Embryonic facial prominence (tissue), 1 donor: Measurements from ENCODE around the gene TIMM10.

ENCODE experiments used
- DNase-seq: peaks from one replicate; pipeline ENCODE4 v3.0.0-alpha.2; 2016; ENCODE audit errors: extremely low spot score

Gene TIMM10

GRCh38 chr11:57530596-57531507 is at the start of gene TIMM10:
TSS of gene TIMM10 (minus strand) at chr11:57530754. CDS start at chr11:57530189, 565 bp downstream.
- DNase-seq, result peak; percentile 95

GRCh38 chr11:57574061-57574460 is 43.5 kb upstream of the TIMM10 start:
- DNase-seq, result no peak

- DNase-seq, result no peak
Observed at GRCh38 chr11:57571606-57572005, 41.1 kb upstream of the TIMM10 start.

- DNase-seq, result no peak
Observed at GRCh38 chr11:57568330-57568766, 37.8 kb upstream of the TIMM10 start.

GRCh38 chr11:57567515-57568329 is 37.2 kb upstream of the TIMM10 start, which contains the start of gene UBE2L6:
TSS of gene UBE2L6 (minus strand) at chr11:57567672. CDS start at chr11:57567611, 61 bp downstream.
- no peak for DNase-seq

- no peak for DNase-seq
Observed at GRCh38 chr11:57566905-57567514, 36.5 kb upstream of the TIMM10 start.

GRCh38 chr11:57566005-57566904 is 35.7 kb upstream of the TIMM10 start:
- DNase-seq, result no peak

GRCh38 chr11:57562596-57562995 is 32.0 kb upstream of the TIMM10 start:
- no peak for DNase-seq

- no peak for DNase-seq
Observed at GRCh38 chr11:57560146-57560545, 29.6 kb upstream of the TIMM10 start.

GRCh38 chr11:57556041-57556440 is 25.5 kb upstream of the TIMM10 start:
- no peak for DNase-seq

- DNase-seq, result no peak
Observed at GRCh38 chr11:57555393-57555792, 24.8 kb upstream of the TIMM10 start.

GRCh38 chr11:57552479-57552878 is 21.9 kb upstream of the TIMM10 start:
- DNase-seq, result no peak

GRCh38 chr11:57551941-57552340 is 21.4 kb upstream of the TIMM10 start:
- no peak for DNase-seq

- no peak for DNase-seq
Observed at GRCh38 chr11:57549983-57550382, 19.4 kb upstream of the TIMM10 start.

GRCh38 chr11:57547854-57548377 is 17.4 kb upstream of the TIMM10 start:
- DNase-seq, result no peak

GRCh38 chr11:57546869-57547475 is 16.4 kb upstream of the TIMM10 start:
- no peak for DNase-seq

GRCh38 chr11:57546451-57546850 is 15.9 kb upstream of the TIMM10 start:
- no peak for DNase-seq

GRCh38 chr11:57545883-57546282 is 15.3 kb upstream of the TIMM10 start:
- no peak for DNase-seq

- no peak for DNase-seq
Observed at GRCh38 chr11:57544566-57544965, 14.0 kb upstream of the TIMM10 start.

GRCh38 chr11:57543593-57543992 is 13.0 kb upstream of the TIMM10 start:
- no peak for DNase-seq
